ENCODE data around the gene PURA.

The PURA gene

DNA sequence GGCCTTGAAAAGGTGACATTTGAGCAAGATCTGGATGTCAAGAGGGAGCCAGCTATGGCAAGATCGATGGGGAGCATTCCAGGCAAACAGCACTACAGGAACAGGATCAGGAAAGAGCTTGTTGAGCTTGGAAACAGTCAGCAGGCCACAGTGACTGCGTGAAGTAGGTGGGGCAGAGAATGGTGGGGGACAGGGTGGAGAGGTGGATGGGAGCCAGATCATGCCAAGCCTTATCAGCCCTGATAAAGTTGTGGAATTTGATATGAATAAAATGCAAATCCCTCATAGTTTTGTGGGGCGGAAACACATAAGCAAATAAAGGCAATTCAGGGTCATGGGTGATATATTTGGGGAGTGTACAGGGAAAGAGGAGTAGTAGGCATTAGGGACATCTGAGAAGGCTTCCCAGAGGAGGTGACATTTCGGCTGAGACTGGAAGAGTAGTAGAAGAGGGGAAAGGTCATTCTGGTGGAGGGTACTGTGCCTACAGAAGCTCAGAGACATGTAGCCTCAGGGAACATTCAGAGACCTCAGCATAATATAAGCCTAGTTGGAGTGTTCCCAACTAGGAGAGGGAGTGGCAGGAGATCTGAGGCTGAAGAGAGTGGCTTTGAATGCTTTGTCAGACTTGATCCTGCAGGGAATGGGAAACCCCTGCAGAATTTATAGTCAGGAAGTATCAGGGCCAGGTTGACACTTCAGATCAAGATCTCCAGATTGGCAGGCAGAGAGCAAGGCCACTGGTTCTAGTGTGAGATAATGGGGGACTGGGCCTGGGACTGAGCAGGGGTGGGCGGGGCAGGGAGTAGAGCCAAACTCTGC lies 51.4 kb downstream of the PURA start:
- Histone ChIP-seq H3F3A (ENCODE audit: insufficient read depth) (no peaks in the 10 kb centered on the region), H3K9me3 (ENCODE audit: insufficient read depth, low read length) (no peaks in the 10 kb centered on the region), H3K27ac (ENCODE audit: low read depth, low read length) (no peak overlapping the region), H3K79me2 (ENCODE audit: insufficient read depth, low read length) (no peaks in the 10 kb centered on the region), H3K9me2 (replicated peaks; ENCODE audit: insufficient read depth, low read length) (no peaks in the 10 kb centered on the region), H3K36me3 (ENCODE audit: low read length) (no peaks in the 10 kb centered on the region), H4K20me1 (ENCODE audit: low read depth, low read length) (no peaks in the 10 kb centered on the region), H3K9ac (ENCODE audit: low read length) (no peak overlapping the region), H3K4me3 (ENCODE audit: insufficient read depth, low read length, poor library complexity, severe bottlenecking) (no peak overlapping the region), H3K4me2 (ENCODE audit: low read depth, low read length, poor library complexity, severe bottlenecking) (no peak overlapping the region), H2AFZ (ENCODE audit: low read depth, low read length, severe bottlenecking) (no peak overlapping the region), H3K27me3 (ENCODE audit: low read length) (no peaks in the 10 kb centered on the region)
- no peak for TF ChIP-seq EZH2phosphoT487 (conservative IDR thresholded peaks at IDR 0.05; ENCODE audit: low read length)
- TF ChIP-seq, protein P1, sequence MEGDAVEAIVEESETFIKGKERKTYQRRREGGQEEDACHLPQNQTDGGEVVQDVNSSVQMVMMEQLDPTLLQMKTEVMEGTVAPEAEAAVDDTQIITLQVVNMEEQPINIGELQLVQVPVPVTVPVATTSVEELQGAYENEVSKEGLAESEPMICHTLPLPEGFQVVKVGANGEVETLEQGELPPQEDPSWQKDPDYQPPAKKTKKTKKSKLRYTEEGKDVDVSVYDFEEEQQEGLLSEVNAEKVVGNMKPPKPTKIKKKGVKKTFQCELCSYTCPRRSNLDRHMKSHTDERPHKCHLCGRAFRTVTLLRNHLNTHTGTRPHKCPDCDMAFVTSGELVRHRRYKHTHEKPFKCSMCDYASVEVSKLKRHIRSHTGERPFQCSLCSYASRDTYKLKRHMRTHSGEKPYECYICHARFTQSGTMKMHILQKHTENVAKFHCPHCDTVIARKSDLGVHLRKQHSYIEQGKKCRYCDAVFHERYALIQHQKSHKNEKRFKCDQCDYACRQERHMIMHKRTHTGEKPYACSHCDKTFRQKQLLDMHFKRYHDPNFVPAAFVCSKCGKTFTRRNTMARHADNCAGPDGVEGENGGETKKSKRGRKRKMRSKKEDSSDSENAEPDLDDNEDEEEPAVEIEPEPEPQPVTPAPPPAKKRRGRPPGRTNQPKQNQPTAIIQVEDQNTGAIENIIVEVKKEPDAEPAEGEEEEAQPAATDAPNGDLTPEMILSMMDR (IDR thresholded peaks at IDR 0.05; ENCODE audit: insufficient read depth, low read length, poor library complexity, severe bottlenecking) = no peak

DNA sequence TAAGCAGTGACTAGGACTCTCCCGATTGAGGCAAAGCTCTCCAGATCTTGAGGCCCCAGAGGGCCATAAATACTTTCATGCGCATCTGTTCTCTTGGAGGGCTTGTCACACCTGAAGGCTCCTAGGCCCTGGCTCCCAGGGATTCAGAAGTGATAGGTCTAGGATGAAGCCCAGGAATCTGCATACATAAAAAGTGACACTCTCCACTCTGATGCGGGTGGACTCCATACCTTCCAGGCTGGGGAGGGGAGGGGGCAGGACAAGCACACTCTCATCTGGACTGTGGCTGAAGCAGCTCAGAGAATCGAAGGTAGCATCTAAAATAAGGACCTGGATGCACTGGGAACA lies 52.0 kb downstream of the PURA start:
- Histone ChIP-seq H3K27ac (ENCODE audit: low read depth, low read length) (no peak overlapping the region), H3K36me3 (ENCODE audit: low read length) (no peaks in the 10 kb centered on the region), H3K4me2 (ENCODE audit: low read depth, low read length, poor library complexity, severe bottlenecking) (no peak overlapping the region), H3K79me2 (ENCODE audit: insufficient read depth, low read length) (no peaks in the 10 kb centered on the region), H3K9ac (ENCODE audit: low read length) (no peak overlapping the region), H3K9me2 (replicated peaks; ENCODE audit: insufficient read depth, low read length) (no peaks in the 10 kb centered on the region), H4K20me1 (ENCODE audit: low read depth, low read length) (no peaks in the 10 kb centered on the region), H3K27me3 (ENCODE audit: low read length) (no peaks in the 10 kb centered on the region), H3K4me3 (ENCODE audit: insufficient read depth, low read length, poor library complexity, severe bottlenecking) (no peak overlapping the region), H2AFZ (ENCODE audit: low read depth, low read length, severe bottlenecking) (no peak overlapping the region), H3F3A (ENCODE audit: insufficient read depth) (no peaks in the 10 kb centered on the region), H3K9me3 (ENCODE audit: insufficient read depth, low read length) (no peaks in the 10 kb centered on the region)
- no peak for TF ChIP-seq EZH2phosphoT487 (conservative IDR thresholded peaks at IDR 0.05; ENCODE audit: low read length)
- TF ChIP-seq, protein P1 (IDR thresholded peaks at IDR 0.05; ENCODE audit: insufficient read depth, low read length, poor library complexity, severe bottlenecking) = no peak

DNA sequence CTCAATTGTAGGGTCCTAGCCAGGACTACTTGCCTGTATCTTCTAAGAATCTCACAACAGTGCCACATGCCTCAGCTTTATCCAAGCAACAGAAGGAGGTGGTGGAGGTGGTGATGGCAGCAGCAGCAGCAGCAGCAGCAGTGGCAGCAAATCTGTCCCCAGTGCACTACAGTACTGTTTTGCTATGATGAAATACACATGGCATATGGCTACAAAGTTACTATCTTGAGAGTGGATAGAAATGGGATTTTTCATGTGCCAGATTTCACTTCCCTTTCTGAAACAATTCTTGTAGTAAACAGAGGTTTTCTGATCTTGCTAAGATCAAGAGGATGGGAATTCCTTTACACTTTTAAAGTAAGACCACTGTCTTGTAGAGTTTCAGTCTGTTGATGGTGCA lies 53.0 kb downstream of the PURA start:
- no peaks in the 10 kb centered on the region for H3K9me2 ChIP-seq (replicated peaks; ENCODE audit: insufficient read depth, low read length)
- no peak overlapping the region for H3K27ac ChIP-seq (ENCODE audit: low read depth, low read length)
- H3K9me3 ChIP-seq (ENCODE audit: insufficient read depth, low read length) = no peaks in the 10 kb centered on the region
- H3K4me2 ChIP-seq (ENCODE audit: low read depth, low read length, poor library complexity, severe bottlenecking) = no peak overlapping the region
- H3K79me2 ChIP-seq (ENCODE audit: insufficient read depth, low read length) = no peaks in the 10 kb centered on the region
- no peaks in the 10 kb centered on the region for H3F3A ChIP-seq (ENCODE audit: insufficient read depth)
- no peak for TF ChIP-seq EZH2phosphoT487 (conservative IDR thresholded peaks at IDR 0.05; ENCODE audit: low read length)
- TF ChIP-seq, protein P1 (IDR thresholded peaks at IDR 0.05; ENCODE audit: insufficient read depth, low read length, poor library complexity, severe bottlenecking) = no peak
- no peaks in the 10 kb centered on the region for H3K27me3 ChIP-seq (ENCODE audit: low read length)
- H2AFZ ChIP-seq (ENCODE audit: low read depth, low read length, severe bottlenecking) = no peak overlapping the region
- no peak overlapping the region for H3K4me3 ChIP-seq (ENCODE audit: insufficient read depth, low read length, poor library complexity, severe bottlenecking)
- no peak overlapping the region for H3K9ac ChIP-seq (ENCODE audit: low read length)
- H3K36me3 ChIP-seq (ENCODE audit: low read length) = no peaks in the 10 kb centered on the region
- H4K20me1 ChIP-seq (ENCODE audit: low read depth, low read length) = no peaks in the 10 kb centered on the region

All from SU-DHL-6 (cell line).